ENCODE results near the gene C1RL.

The C1RL gene

GRCh38 chr12:7142056-7142644 lies 33.1 kb upstream of the C1RL start:
- H3K27ac Mint-ChIP-seq, result no peak overlapping the region
- no peak overlapping the region for H3K4me3 Mint-ChIP-seq
- no peaks in the 10 kb centered on the region for H3K4me1 Mint-ChIP-seq
- H3K9me3 Mint-ChIP-seq, result no peaks in the 10 kb centered on the region
- H3K27me3 Mint-ChIP-seq (ENCODE audit: low read depth), result no peaks in the 10 kb centered on the region
- peaks cover 61% of the 10 kb centered on the region for H3K36me3 Mint-ChIP-seq (ENCODE audit: low read depth)
- TF ChIP-seq, protein P1, sequence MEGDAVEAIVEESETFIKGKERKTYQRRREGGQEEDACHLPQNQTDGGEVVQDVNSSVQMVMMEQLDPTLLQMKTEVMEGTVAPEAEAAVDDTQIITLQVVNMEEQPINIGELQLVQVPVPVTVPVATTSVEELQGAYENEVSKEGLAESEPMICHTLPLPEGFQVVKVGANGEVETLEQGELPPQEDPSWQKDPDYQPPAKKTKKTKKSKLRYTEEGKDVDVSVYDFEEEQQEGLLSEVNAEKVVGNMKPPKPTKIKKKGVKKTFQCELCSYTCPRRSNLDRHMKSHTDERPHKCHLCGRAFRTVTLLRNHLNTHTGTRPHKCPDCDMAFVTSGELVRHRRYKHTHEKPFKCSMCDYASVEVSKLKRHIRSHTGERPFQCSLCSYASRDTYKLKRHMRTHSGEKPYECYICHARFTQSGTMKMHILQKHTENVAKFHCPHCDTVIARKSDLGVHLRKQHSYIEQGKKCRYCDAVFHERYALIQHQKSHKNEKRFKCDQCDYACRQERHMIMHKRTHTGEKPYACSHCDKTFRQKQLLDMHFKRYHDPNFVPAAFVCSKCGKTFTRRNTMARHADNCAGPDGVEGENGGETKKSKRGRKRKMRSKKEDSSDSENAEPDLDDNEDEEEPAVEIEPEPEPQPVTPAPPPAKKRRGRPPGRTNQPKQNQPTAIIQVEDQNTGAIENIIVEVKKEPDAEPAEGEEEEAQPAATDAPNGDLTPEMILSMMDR (IDR thresholded peaks at IDR 0.05; ENCODE audit: unreplicated experiment in 3 of 3), result peak; percentile 35 to 61 (median 45)

- H3K4me3 Mint-ChIP-seq, result no peak overlapping the region
Measured at GRCh38 chr12:7141351-7142005, 32.5 kb upstream of the C1RL start.

GRCh38 chr12:7139200-7139599 lies 30.2 kb upstream of the C1RL start:
- no peaks in the 10 kb centered on the region for H3K4me1 Mint-ChIP-seq
- H3K4me3 Mint-ChIP-seq, result no peak overlapping the region
- H3K9me3 Mint-ChIP-seq, result no peaks in the 10 kb centered on the region
- TF ChIP-seq, protein P1 (IDR thresholded peaks at IDR 0.05; ENCODE audit: unreplicated experiment in 3 of 3), result no peak
- no peak overlapping the region for H3K27ac Mint-ChIP-seq
- H3K36me3 Mint-ChIP-seq (ENCODE audit: low read depth), result peaks cover 75% of the 10 kb centered on the region
- H3K27me3 Mint-ChIP-seq (ENCODE audit: low read depth), result no peaks in the 10 kb centered on the region

More at GRCh38 chr12:7141351-7142005, 32.5 kb upstream of the C1RL start:
- H3K27me3 Mint-ChIP-seq (ENCODE audit: low read depth), result no peaks in the 10 kb centered on the region
- peaks cover 61% of the 10 kb centered on the region for H3K36me3 Mint-ChIP-seq (ENCODE audit: low read depth)
- no peaks in the 10 kb centered on the region for H3K9me3 Mint-ChIP-seq
- TF ChIP-seq, protein P1 (IDR thresholded peaks at IDR 0.05; ENCODE audit: unreplicated experiment in 3 of 3), result no peak
- no peak overlapping the region for H3K27ac Mint-ChIP-seq
- no peaks in the 10 kb centered on the region for H3K4me1 Mint-ChIP-seq

- H3K36me3 Mint-ChIP-seq (ENCODE audit: low read depth), result peaks cover 78% of the 10 kb centered on the region
- no peaks in the 10 kb centered on the region for H3K9me3 Mint-ChIP-seq
- H3K27me3 Mint-ChIP-seq (ENCODE audit: low read depth), result no peaks in the 10 kb centered on the region
- TF ChIP-seq, protein P1 (IDR thresholded peaks at IDR 0.05; ENCODE audit: unreplicated experiment in 3 of 3), result no peak
- no peaks in the 10 kb centered on the region for H3K4me1 Mint-ChIP-seq
- no peak overlapping the region for H3K27ac Mint-ChIP-seq
- no peak overlapping the region for H3K4me3 Mint-ChIP-seq
Measured at GRCh38 chr12:7137908-7138307, 28.9 kb upstream of the C1RL start.

- Mint-ChIP-seq H3K27ac (no peak overlapping the region), H3K9me3 (no peaks in the 10 kb centered on the region), H3K4me3 (no peak overlapping the region), H3K27me3 (ENCODE audit: low read depth) (no peaks in the 10 kb centered on the region), H3K4me1 (peaks cover 10% of the 10 kb centered on the region), H3K36me3 (ENCODE audit: low read depth) (peaks cover 67% of the 10 kb centered on the region)
- TF ChIP-seq, protein P1 (IDR thresholded peaks at IDR 0.05; ENCODE audit: unreplicated experiment in 3 of 3), result no peak
Measured at GRCh38 chr12:7136676-7137075, 27.7 kb upstream of the C1RL start.

DNA sequence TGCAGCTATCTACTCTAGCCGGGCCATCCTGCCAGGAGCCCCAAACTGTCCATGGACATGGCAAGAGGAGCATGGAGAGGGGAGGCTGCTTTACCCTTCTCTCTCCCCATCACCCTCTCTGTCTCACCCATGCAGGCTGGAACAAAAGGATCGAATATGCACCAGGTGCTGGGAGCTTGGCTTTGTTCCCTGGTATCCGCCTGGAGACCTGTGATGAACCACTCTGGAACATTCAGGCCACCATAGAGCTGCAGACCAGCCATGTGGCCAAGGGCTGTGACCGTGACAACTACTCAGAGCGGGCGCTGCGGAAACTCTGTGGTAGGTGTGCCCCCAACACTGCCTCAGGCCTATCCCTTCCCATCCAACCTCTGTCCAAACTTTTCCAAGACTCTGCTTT lies 27.1 kb upstream of the C1RL start:
- no peaks in the 10 kb centered on the region for H3K9me3 Mint-ChIP-seq
- peaks cover 60% of the 10 kb centered on the region for H3K36me3 Mint-ChIP-seq (ENCODE audit: low read depth)
- no peak overlapping the region for H3K27ac Mint-ChIP-seq
- TF ChIP-seq, protein P1 (IDR thresholded peaks at IDR 0.05; ENCODE audit: unreplicated experiment in 3 of 3), result no peak
- no peaks in the 10 kb centered on the region for H3K27me3 Mint-ChIP-seq (ENCODE audit: low read depth)
- H3K4me1 Mint-ChIP-seq, result peaks cover 12% of the 10 kb centered on the region
- no peak overlapping the region for H3K4me3 Mint-ChIP-seq

Measured in nephron (organoid).